KOPT-K1 (cell line): ENCODE measurements around the gene PRKAG2.
"Not testable (repeated sequence)": the region's sequence is repeated elsewhere in the genome, so short reads cannot be mapped to it uniquely, and the experiment has no call there.

Source experiments
- H3K27ac ChIP-seq: fragments of 200-600 bp; sonication (generic); 2 replicates; pipeline ENCODE4 v1.5.1; 2016; ENCODE audit warnings: antibody characterized with exemption, mild to moderate bottlenecking, low read depth, low read length; ENCODE audit not compliant: poor library complexity, severe bottlenecking
- H3K36me3 ChIP-seq: fragments of 200-600 bp; sonication (generic); 2 replicates; pipeline ENCODE4 v1.5.1; 2017; ENCODE audit warnings: antibody characterized with exemption, mild to moderate bottlenecking, low read length, moderate library complexity; ENCODE audit not compliant: insufficient read depth
- H3K9me3 ChIP-seq: fragments of 200-600 bp; sonication (generic); 2 replicates; pipeline ENCODE4 v1.5.1; 2017; ENCODE audit warnings: antibody characterized with exemption, low read length, mild to moderate bottlenecking; ENCODE audit not compliant: insufficient read depth, poor library complexity, severe bottlenecking

Gene PRKAG2

DNA sequence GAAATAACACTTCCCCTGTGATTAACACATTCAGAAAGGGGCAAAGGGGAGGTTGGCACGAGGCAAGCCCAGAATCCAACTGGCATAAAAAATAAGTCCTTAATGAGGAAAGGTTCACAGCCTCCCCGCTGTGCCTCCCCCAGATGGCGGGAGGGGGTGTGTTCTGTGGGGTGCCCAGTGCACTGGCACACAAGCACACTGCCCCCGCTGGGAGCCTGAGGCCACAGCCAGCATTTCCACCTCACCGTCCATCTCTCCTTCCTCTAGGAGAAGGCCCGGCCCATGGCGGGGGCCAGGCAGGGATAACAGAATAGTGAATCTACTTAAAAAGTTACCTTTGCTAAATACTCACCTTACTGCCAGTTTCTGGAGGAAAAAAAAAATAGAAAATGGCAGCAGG, 43.2 kb downstream of the PRKAG2 start:
- no peak overlapping the region for H3K27ac ChIP-seq
- H3K9me3 ChIP-seq, result no peaks in the 10 kb centered on the region

DNA sequence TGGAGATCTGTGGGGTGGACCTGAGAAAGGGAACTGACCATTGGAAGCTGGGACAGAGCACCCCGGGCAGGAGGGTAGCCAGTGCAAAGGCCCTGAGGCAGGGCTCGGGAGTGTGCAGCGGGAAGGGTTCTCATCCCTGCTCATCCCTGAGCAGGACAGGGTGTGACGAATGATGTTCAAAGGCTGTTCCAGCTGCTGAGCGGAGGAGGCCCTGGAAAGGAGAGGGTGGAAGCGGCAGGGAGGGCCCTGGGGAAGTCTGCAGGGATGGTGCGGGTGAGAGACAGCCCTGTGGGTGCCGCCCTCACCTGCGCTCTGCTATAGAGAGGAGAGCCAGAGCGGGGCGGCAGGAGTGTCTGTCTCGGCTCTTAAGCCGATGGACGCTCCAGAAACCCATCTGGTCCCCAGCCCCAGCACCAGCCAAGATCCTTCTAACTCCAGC, 43.7 kb downstream of the PRKAG2 start:
- Histone ChIP-seq H3K27ac (no peak overlapping the region), H3K36me3 (no peaks in the 10 kb centered on the region), H3K9me3 (no peaks in the 10 kb centered on the region)

More for the DNA sequence above, 43.2 kb downstream of the PRKAG2 start:
- no peaks in the 10 kb centered on the region for H3K36me3 ChIP-seq

DNA sequence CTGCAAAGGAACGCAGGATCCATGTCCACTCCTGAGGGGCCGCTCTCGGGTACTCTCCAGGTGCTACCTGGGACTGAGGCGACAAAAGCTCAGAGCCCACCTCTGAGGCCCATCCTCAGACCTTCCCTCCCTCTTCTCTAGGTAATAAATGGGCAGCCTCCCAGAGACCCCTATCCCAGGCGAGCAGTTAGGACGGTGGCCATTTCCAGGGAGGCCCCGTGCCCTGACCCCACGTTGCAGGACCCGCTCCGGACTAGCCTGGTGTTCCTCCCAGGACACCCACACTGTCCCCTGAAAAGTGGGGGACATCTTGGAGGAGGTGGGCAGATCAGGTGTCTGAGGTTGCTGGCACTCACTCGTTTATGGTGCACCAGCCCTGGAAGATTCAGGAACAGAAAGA, 44.3 kb downstream of the PRKAG2 start:
- Histone ChIP-seq H3K36me3 (no peaks in the 10 kb centered on the region), H3K27ac (no peak overlapping the region), H3K9me3 (no peaks in the 10 kb centered on the region)

DNA sequence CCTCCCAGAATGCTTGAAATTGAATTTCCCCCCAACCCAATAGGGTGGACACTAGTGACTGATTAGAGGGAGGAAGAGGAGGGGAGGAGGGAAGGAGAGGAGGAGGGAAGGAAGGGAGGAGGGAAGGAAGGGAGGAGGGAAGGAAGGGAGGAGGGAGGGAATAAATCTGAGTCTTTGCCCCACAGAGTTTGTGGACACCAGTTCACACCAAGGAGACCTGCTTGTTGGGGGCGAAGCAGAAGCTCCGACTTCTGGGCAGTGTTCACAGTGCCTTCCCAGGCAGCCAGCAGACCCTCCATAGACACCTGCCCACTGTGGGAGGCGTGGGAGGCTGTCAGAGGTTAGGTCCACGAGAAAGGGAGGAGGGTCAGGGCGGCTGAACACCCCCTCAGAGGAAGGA, 44.8 kb downstream of the PRKAG2 start:
- Histone ChIP-seq H3K27ac (no peak overlapping the region), H3K9me3 (no peaks in the 10 kb centered on the region), H3K36me3 (no peaks in the 10 kb centered on the region)

DNA sequence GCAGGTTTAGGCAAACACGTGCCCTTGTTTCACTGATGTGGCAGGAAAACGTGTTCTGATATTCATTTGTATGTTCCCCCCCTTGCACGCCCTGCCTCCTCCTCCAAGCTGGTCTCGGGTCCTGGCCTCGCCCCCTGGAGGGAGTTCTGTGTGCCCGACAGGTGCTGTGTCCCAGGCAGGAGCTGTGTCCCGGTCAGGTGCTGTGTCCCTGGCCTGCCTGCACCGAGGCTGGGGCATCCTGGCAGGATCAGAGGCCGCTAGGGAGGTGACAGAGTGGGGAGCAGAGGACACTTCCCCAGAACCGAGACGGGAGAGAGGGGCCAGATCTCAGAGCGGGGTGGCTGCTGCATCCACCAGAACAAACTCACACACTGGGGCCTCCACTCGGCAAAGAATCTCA, 45.3 kb downstream of the PRKAG2 start:
- no peak overlapping the region for H3K27ac ChIP-seq
- H3K9me3 ChIP-seq, result no peaks in the 10 kb centered on the region
- no peaks in the 10 kb centered on the region for H3K36me3 ChIP-seq

DNA sequence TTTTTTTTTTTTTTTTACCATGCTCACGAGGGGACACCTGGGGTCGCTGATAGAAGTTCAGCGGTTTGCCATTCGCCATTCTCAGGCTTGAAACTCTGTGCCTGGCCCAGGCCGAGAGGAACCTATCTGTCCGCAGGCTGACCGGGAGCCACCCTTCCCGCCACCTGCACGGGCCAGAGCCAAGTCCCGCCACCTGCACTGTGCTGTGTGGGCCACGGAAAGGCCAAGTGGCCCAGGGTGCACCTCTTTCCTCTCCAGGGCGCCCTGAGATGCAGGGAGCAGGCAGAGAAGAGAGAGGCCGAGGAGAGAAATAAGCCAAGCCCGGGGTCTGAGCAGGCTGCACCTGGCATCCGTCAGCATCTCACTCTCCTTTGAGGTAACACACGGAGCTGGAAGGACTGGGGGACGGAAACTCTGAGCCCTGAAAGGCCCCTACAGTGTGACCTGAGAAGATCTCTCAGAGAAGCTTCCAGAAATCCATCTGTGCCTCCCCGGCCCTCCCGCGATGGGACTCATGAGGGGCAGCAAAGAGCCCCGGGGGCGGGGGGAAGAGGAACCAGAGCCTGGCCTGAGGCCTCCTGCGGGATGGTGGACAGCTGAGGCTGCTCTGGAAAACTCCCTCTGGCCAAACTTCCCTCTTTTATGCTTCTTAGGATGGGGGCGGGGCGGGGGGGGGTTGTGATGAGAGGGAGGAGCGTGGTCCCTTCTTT, 46.6 kb downstream of the PRKAG2 start:
- Histone ChIP-seq H3K36me3 (no peaks in the 10 kb centered on the region), H3K9me3 (no peaks in the 10 kb centered on the region), H3K27ac (no peak overlapping the region)

DNA sequence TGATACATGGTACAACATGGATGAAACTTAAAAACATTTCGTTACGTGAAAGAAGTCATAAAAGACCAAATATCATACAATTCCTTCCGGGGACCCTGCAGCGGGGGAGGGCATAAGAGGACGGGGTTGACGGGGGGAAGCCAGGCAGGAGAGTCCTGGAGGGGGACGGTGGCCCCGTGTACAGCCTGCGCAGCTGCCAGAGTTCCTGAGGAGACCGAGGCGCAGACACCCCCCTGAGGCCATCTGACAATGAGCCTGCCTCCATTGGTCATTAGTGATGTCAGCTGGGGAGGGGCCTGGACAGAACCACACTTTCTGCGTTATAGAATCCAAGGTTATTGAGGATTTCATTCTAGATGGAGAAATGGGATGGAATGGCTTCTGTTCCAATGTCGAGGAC, 47.2 kb downstream of the PRKAG2 start:
- Histone ChIP-seq H3K9me3 (no peaks in the 10 kb centered on the region), H3K36me3 (no peaks in the 10 kb centered on the region), H3K27ac (no peak overlapping the region)

DNA sequence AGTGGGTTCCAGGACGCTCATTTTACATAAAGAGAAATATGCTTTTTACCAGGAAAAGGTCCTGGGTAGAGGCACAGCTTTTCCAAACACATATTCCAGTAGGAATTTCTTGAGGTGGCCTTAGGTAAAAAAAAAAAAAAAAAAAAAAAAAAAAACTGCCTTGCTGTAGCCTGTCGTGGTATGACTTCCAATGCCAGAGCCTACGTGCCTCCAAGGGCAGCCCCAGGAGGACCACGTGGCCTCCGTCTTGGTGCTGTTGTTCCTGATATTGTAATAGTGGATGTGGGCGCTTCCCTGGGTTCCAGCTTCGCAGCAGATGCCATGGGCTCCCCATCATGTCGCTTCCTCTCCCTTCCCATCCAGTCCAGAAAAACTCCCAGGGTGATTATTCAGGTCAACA, 49.3 kb downstream of the PRKAG2 start:
- Histone ChIP-seq H3K27ac (no peak overlapping the region), H3K9me3 (no peaks in the 10 kb centered on the region), H3K36me3 (no peaks in the 10 kb centered on the region)

DNA sequence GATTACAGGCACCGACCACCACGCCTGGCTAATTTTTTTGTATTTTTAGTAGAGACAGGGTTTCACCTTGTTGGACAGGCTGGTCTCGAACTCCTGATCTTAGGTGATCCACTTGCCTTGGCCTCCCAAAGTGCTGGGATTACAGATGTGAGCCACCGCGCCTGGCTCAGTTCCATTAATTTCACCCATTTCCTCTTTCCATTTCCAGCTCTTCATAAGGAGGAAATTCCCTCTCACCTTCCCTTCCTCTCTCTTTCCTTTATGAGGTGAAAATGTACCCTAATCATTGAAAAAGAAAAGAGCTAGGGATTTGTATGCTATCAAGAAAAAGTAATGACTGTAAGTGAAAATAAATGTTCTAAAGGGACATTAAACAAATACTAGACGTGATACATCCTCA, 50.6 kb downstream of the PRKAG2 start:
- not testable (repeated sequence) for H3K9me3 ChIP-seq, H3K27ac ChIP-seq, H3K36me3 ChIP-seq

DNA sequence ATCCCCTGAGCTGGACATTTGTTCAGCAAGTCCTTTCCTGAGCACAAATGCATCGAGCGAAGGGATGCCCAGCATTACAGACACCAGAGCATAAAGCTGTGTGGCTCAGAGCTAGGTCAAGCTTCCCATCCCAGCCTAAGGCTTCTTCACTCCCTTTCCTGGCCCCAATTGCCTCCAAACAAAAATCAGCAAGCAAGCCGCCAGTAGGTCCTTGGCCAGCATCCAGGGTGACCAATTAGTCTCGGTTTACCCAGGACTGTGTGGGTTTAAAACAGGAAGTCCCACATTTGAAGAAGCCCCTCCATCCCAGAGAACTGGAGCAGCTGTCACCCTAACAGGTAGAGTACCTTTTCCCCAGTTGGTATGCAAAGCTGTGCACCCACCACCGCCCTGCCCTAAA, 51.2 kb downstream of the PRKAG2 start:
- Histone ChIP-seq H3K36me3 (no peaks in the 10 kb centered on the region), H3K27ac (no peak overlapping the region), H3K9me3 (no peaks in the 10 kb centered on the region)

DNA sequence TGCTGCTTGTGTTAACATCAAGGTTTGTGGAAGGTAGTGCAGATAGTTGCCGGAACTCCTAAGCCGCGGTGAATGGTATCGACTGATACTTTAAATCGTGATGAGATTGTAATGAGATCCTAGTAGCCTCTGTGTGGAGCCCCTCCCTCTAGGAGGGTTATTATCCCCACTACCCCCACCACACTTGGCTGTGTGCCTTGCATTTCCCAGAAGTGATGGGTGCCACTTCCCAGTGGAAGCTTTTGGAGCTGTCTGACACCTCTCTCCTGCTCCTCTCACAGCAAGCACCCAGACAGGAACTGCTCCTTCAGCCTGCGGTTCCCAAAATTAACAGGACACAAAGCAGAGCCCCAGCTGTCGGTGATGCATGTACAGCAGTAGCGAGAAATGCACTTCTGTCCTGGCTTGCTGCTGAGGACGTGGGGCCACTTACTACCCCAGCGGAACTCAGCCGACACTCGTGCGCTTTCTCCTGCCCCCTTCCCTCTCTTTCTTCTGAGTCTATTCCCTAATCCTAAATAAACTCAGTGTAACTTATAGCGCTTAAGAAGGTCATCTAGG, 52.5 kb downstream of the PRKAG2 start:
- no peaks in the 10 kb centered on the region for H3K9me3 ChIP-seq
- no peaks in the 10 kb centered on the region for H3K36me3 ChIP-seq

DNA sequence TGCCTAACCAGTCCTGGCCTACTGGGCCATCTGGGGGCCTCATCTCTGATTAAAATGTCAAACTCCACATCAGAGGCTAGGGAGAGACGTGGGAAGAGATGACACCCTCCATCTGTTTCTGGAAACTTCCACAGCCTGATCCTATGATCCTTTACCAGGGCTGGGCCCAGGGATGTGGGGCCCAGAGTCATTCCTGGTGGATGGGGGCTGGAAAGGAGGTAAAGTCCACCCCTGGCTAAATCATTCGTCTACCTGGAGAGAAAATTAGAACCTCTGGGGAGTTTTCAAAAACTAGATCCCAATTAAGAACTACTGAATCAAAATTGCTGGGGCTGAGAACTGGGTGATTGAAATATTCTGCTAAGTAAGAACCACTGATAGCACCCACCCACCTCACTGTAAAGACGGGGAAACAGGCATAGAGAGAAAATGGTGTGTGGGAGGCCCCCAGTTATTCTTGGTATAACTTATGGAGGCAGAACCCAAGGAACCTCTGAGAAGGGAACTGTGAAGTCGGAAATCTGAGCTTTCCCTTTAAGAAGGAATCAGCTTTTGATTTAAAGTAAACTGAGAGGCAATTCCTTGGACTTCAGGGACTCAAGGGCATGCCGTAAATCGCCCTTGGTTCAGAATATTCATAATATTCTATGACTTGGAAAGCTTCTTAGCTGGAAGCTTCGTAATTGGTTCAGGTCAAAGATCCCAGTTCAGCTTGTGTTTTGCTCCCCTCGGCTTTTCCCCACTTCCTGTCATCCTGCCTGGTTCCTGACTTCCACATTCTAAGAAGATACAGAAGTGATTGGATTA, 53.1 kb downstream of the PRKAG2 start:
- Histone ChIP-seq H3K27ac (no peak overlapping the region), H3K36me3 (no peaks in the 10 kb centered on the region), H3K9me3 (no peaks in the 10 kb centered on the region)

More for the DNA sequence above, 52.5 kb downstream of the PRKAG2 start:
- no peak overlapping the region for H3K27ac ChIP-seq

DNA sequence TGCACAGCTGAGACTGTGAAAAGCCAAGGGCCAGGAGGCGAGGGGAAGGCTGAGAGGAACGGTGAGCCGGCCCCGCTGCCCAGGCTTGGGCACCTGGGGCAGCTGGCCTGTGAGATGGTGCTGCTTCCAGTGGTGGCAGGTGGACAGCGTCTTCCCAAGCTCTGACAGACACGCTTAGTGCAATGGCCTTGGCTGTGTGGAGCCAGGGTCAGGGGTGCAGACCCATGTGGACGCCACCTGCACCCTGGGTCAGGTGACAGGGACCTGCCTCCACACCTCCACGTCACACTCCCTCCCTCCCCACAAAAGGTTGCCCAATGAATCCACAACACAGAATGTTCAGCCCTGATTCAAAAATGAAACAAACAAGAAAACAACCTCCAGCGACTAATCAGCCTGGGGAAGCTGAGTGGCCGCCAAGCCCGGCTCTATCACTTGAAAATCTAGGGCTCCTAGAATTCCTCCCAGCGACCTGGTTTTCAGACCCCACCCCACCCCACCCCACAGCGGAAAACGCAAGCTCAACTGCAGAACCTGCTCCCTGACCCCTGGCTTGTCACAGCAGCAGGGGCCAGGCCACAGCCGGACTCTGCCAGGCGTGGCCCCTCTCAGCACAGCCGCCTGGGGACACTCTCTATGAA, 54.3 kb downstream of the PRKAG2 start:
- no peak overlapping the region for H3K27ac ChIP-seq
- H3K9me3 ChIP-seq, result no peaks in the 10 kb centered on the region
- H3K36me3 ChIP-seq, result no peaks in the 10 kb centered on the region

DNA sequence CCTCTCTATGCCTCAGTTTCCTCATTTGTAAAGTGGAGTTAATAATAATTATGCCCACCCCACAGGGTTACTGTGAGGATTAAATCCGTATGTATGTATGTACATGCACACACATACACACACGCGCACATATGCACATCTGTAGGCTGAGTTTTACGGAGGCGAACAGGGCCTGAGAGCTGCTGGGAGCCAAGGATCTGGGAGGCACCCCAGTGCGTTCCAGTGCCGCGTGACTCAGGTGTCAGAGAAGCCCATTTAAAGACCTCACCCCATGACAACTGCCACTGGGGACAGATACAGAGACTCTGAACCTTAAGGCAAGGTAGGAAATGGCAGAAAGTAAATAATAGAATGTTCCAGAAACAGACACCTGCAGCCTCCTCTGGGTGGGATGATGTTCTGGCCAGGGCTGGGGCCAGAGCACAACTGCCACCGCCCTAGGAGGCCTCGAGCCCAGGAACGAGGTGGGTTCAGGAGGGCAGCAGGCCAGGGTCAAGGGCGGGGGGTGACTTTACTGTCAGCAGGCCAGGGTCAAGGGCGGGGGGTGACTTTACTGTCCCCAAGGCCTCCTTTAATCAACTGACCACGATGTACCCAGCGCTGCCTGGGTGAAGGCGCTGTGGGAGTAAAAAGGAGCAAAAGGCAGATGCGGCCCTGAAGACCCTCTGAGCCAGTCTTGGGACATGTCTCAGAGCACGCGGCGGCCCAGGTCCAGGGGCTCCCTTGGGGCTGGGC, 54.9 kb downstream of the PRKAG2 start:
- Histone ChIP-seq H3K9me3 (no peaks in the 10 kb centered on the region), H3K27ac (no peak overlapping the region), H3K36me3 (no peaks in the 10 kb centered on the region)

DNA sequence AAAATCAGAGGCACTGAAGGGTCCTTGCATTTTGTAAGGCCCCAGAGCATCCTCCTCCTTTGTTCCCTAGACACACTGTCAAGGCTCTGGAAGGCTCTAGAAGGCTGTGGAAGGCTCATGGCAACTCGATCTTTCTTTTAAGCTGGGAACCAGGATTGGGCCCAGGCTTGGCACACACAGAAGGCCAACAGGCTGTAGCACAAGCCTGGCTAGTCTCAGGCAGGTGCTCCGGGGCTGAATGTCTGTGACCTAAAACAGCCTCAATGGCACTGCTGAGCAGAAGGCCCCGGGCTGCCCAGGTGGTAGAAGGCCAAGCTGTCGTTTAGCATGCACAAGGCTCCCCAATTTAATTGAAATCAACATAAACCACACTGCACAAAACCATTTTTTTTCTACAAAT, 55.7 kb downstream of the PRKAG2 start:
- Histone ChIP-seq H3K9me3 (no peaks in the 10 kb centered on the region), H3K36me3 (no peaks in the 10 kb centered on the region), H3K27ac (no peak overlapping the region)
